Nephron progenitor cell (in vitro differentiated cells): ENCODE measurements around the gene FCHO2.

ENCODE experiments used
- DNase-seq: peaks from one replicate; pipeline ENCODE4 v3.0.0; 2021
- H3K27ac Mint-ChIP-seq: 2 replicates; pipeline ENCODE4 v1.8.0; 2021; ENCODE audit warnings: mild to moderate bottlenecking, moderate library complexity, mixed read lengths
- H3K27me3 Mint-ChIP-seq: 2 replicates; pipeline ENCODE4 v1.8.0; 2021; ENCODE audit warnings: mild to moderate bottlenecking, low read depth, mixed read lengths; ENCODE audit not compliant: poor library complexity
- H3K36me3 Mint-ChIP-seq: 2 replicates; pipeline ENCODE4 v1.8.0; 2021; ENCODE audit warnings: low read depth, mixed read lengths
- H3K4me1 Mint-ChIP-seq: 2 replicates; pipeline ENCODE4 v1.8.0; 2021; ENCODE audit warnings: mixed read lengths
- H3K4me3 Mint-ChIP-seq: 2 replicates; pipeline ENCODE4 v1.8.0; 2021; ENCODE audit warnings: mild to moderate bottlenecking, moderate library complexity, mixed read lengths
- H3K9me3 Mint-ChIP-seq: 2 replicates; pipeline ENCODE4 v1.8.0; 2021; ENCODE audit warnings: mild to moderate bottlenecking, moderate library complexity, mixed read lengths
- CTCF ChIP-seq: fragments of 200-600 bp; sonication (generic); IDR thresholded peaks from 2 replicates; pipeline ENCODE4 v1.5.0; 2021; ENCODE audit warnings: antibody characterized with exemption

The FCHO2 gene

GRCh38 chr5:73096239-73096575, 140.4 kb downstream of the FCHO2 start:
- no peak for TF ChIP-seq CTCF
- no peaks in the 10 kb centered on the region for H3K4me1 Mint-ChIP-seq

DNA sequence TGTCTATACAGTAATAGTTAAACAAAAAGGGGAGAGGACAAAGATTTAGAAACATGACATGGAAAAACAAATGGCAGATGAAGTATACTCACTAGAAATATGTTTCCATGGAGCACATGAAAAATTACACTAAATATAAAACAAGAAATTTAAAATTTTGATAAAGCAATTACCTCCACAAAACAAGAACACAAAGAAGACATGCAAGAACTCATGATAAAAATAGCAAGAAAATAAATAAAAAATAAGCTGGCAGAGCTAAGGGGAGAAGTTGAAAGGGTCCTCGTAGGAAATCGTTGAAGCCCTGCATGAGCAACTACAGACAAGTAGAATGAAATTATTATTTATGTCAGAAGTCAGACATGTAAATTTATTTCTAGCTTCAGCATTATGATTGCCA, 141.9 kb downstream of the FCHO2 start:
- Mint-ChIP-seq H3K4me1 (no peaks in the 10 kb centered on the region), H3K27ac (no peak overlapping the region), H3K27me3 (no peaks in the 10 kb centered on the region), H3K4me3 (no peak overlapping the region), H3K36me3 (peaks cover 10% of the 10 kb centered on the region), H3K9me3 (peaks cover 22% of the 10 kb centered on the region)
- no peak for TF ChIP-seq CTCF
- no peak for DNase-seq

More at GRCh38 chr5:73096239-73096575, 140.4 kb downstream of the FCHO2 start:
- Mint-ChIP-seq H3K9me3 (peaks cover 22% of the 10 kb centered on the region), H3K27me3 (no peaks in the 10 kb centered on the region), H3K4me3 (no peak overlapping the region), H3K27ac (no peak overlapping the region), H3K36me3 (peaks cover 10% of the 10 kb centered on the region)
- no peak for DNase-seq

GRCh38 chr5:73100109-73100508, 144.3 kb downstream of the FCHO2 start:
- no peak for DNase-seq
- Mint-ChIP-seq H3K4me3 (no peak overlapping the region), H3K4me1 (no peaks in the 10 kb centered on the region), H3K9me3 (peaks cover 25% of the 10 kb centered on the region), H3K27ac (no peak overlapping the region), H3K27me3 (no peaks in the 10 kb centered on the region), H3K36me3 (peaks cover 10% of the 10 kb centered on the region)
- TF ChIP-seq CTCF, result no peak

DNA sequence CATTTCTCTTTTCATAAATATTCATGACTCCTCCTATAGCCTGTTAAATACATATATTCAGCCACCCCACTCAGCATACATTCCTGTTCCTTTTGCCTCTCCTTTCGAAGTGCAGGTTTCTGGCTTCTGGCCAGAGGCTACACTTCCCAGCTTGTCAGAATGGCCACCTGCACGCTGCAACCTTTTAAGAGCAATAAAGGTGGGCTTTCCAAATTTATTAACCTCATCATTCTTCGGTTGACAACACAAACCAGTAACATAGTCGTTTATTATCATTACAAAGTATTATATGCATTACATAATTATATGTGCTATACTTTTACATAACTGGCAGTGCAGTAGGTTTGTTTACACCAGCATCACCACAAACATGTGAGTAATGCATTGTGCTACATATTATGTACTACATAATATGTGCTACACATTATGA, 148.0 kb downstream of the FCHO2 start:
- Mint-ChIP-seq H3K36me3 (peaks cover 5% of the 10 kb centered on the region), H3K9me3 (peaks cover 26% of the 10 kb centered on the region), H3K4me1 (no peaks in the 10 kb centered on the region), H3K27me3 (peaks cover 3% of the 10 kb centered on the region), H3K27ac (no peak overlapping the region), H3K4me3 (no peak overlapping the region)
- TF ChIP-seq CTCF, result no peak
- no peak for DNase-seq

- Mint-ChIP-seq H3K27me3 (peaks cover 4% of the 10 kb centered on the region), H3K4me3 (no peak overlapping the region), H3K27ac (no peak overlapping the region), H3K4me1 (no peaks in the 10 kb centered on the region), H3K9me3 (peaks cover 30% of the 10 kb centered on the region), H3K36me3 (peaks cover 7% of the 10 kb centered on the region)
- no peak for DNase-seq
- TF ChIP-seq CTCF, result no peak
Measured at GRCh38 chr5:73104326-73104725, 148.5 kb downstream of the FCHO2 start.

DNA sequence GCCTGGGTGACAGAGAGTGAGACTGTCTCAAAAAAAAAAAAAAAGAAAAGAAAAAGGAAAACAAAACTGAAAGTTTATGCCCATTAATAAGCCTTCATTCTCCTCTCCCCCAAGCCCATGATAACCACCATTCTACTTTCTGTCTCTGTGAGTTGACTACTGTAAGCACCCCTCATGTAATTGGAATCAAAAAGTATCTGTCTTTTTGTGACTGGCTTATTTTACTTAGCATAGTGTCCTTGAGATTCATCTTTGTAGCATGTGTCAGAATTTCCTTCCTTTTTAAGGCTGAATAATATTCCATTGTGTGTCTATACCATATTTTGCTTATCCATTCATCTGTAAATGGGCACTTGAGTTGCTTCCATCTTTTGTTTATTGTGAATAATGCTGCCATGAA, 150.5 kb downstream of the FCHO2 start:
- Mint-ChIP-seq H3K4me3 (no peak overlapping the region), H3K4me1 (no peaks in the 10 kb centered on the region), H3K36me3 (peaks cover 7% of the 10 kb centered on the region), H3K27me3 (peaks cover 7% of the 10 kb centered on the region), H3K9me3 (peaks cover 45% of the 10 kb centered on the region), H3K27ac (no peak overlapping the region)
- DNase-seq, result no peak
- no peak for TF ChIP-seq CTCF
